Colon (tissue), 2 donors: ENCODE data around the gene GPR157.
"Not testable (repeated sequence)": the region's sequence is repeated elsewhere in the genome, so short reads cannot be mapped to it uniquely, and the experiment has no call there.

ENCODE experiments used
- FAIRE-seq: peaks from 2 replicates; lab custom pipeline; 2012; peaks lifted over from hg19 to GRCh38; lab: Jason Lieb, UNC
- donor health status: control.
- donor health status: control.

GPR157 gene

GRCh38 chr1:9145714-9146113, 16.8 kb upstream of the GPR157 start:
- no peak for FAIRE-seq

- no peak for FAIRE-seq
Observed at GRCh38 chr1:9145021-9145668, 16.2 kb upstream of the GPR157 start.

- FAIRE-seq = not testable (repeated sequence)
Observed at GRCh38 chr1:9144494-9144893, 15.6 kb upstream of the GPR157 start.

DNA sequence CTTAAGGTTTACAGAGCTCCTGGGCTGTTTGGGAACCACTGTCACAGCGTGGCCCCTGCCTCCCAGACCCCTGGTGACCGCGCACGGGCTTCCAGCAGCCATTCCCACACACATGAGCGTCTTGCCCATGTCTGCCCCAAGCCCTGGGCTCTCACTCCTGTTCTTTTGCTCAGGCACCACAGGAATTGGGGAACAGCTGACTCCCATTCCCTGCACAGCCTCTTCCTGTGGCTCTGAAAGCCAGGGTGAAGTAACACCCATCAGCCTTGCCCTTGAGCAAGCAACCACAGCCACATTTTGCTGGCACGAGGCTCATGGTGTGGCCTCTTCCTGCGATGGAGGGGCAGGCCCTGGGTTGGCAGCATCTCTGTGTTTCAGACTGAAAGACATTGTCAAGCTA, 14.3 kb upstream of the GPR157 start:
- no peak for FAIRE-seq

- FAIRE-seq = no peak
Observed at GRCh38 chr1:9139930-9140329, 11.0 kb upstream of the GPR157 start.

DNA sequence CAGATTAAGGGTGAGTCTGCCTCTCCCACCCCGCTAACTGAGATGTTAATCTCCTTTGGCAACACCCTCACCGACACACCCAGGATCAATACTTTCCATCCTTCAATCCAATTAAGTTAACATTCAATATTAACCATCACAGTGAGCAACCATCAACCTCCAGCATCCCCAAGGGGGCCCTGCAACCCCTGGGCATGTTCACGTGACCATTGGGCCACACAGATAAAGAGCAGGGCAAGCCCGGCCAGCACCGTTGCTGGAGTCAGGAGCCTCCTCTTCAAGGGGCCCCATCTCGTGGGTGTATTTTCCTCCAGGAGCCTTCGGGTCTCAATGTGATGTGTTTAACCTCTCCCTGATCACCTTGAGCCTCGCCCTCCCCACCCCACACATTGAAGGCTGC, 8.0 kb upstream of the GPR157 start:
- no peak for FAIRE-seq

DNA sequence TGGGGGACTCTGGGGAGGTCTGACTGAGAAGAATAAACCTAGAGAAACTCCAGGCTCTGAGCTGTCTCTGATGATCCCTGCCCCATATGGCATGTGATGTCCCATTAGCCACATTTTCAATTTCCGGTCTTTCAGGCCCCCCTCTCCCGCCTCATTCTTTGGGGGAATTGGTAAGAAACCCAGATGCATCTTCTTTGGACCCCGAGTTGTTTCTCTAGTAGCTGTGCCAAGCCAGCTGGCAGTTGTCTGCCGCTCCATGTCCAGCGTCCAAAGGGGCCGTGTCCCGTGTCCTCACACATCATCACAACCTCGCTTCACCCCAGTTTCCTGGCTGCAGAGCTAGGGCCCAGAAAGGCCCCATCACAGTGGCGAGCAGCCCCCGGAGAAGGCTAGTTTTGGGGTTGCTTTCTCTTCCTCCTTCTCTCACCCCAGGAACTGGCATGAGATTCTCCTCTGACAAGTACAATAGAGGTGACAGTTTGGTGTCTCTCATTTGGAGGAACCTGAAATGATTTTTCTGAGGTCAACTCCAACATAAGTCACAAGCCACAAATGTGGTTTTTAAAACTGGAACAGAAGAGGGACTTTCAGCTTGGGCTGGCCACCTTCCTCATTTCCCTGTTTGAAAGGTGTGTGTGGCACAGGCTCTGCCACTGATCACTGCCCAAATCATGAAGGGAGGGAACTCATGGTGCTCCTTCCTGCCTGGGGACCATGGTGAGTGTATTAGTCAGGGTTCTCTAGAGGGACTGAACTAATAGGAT, 6.4 kb upstream of the GPR157 start:
- no peak for FAIRE-seq

GRCh38 chr1:9133870-9134585, 5.1 kb upstream of the GPR157 start:
- FAIRE-seq = no peak

DNA sequence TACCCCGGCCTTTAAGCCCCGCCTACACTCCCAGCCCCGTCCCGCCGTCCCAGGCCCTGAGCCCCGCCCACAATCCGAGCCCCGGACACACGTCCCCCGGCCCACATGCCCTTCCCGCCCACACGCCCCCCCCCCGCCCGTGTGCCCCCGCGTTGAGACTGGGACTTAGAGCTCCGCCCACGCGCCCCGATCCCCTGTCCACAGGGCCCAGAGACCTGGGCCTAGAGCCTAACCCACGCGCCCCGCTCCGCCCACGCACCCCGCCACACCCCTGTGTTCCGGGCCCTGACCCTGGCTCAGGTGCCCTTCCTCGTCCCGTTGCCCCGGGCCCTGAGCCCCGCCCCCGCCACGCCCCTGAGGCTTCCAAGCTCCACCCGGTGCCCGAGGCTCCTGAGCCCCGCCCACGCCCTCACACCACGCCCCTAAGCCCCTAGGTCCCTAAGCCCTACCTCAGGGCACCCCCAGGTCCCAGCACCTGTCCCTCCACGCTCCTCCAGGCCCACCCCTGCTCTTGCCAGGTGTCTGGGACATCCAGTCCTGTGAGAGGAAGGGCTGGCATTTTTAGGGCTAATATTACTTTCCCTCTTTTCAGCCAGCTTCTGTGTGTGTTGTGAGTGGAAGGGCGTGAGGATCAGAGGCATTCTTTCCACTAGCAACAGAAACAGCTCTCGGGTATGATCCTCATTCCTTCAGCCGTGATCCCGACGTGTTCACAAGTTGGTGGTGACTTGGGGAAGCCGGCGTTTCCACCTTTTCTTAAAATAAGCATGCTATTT, 552 bp upstream of the GPR157 start:
- no peak for FAIRE-seq

DNA sequence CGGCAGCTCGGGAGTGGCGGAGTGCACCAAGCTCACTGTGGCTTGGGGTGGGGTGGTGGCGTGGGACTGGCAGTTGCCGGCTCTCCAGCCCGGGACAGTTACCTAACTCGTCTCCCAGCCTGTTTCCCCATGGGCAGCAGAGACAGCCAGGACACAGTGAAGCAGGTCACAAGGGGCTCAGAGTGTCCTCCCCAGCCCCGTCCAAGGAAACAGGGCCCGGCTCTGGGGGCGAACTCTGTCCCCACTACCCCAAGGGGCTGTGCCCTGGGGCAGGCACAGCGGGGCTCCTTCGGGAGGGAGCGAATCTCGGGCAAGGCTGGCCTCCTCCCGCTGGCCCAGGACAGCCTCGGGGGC, 759 bp downstream of the GPR157 start:
- FAIRE-seq = no peak

DNA sequence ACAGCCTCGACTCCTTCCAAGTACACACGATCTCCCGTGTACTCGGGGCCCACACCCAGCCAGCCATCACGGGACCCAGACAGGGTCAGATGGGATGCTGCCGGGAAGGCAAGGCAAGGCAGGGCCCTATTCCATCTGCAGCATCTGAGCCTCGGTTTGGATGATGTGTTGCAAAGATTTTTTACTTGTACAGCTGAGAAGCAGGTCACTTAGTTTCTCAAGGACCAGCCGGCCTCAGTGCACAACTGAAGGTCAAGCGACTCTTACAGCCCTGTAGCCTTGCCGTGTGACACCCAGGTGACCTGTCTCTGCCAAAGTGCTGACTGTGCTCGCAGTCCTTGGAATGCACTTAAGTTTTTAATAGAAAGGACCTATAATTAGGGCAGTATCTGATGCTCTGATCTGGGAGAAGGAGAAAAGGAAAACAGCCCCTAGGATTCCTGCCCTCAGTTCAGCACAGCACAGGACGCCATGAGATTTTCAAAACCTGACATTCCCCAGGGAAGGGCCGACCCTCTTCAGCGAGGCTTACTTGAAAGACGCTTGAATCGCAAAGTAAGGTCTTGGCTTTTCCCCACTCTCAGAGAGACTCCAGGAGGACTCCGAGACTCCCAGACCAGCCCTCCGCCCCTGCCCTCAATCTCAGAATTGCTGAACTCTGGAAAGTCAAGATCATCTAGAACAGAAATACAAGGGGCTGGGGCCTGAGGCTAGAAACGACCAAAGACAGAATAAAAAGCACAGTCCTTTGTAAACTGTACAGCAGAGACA, 1.3 kb downstream of the GPR157 start:
- FAIRE-seq = no peak

DNA sequence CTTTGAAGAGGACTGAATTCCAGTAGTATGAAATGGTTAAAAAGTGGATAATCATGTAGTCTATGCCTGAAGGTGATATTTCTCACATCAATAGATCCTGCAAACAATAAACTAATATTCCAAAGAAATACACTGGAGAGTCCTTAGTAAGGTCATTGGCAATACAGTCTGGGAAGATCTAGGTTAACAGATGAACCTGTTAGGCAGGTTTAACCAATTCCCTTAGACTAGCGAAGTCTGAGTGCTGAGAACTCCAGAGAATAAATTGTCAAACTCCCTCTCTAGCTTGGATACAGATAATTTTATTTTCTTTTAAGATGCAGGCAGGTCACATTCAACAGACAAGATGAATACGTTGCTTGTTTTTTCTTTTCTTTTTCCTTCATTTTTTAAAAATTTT, 2.4 kb downstream of the GPR157 start:
- no peak for FAIRE-seq

DNA sequence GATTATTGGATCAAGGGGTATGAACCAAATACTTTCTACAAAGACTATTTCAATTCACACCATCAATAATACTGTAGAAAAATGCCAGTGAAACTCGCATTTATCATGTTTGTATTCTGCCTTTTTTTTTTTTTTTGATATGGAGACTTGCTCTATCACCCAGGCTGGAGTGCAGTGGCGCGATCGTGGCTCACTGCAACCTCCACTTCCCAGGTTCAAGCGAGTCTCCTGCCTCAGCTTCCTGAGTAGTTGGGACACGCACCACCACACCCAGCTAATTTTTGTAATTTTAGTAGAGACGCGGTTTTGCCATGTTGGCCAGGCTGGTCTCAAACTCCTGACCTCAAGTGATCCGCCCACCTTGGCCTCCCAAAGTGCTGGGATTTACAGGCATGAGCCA, 3.1 kb downstream of the GPR157 start:
- FAIRE-seq = not testable (repeated sequence)

- no peak for FAIRE-seq
Observed at GRCh38 chr1:9125325-9125724, 3.6 kb downstream of the GPR157 start.

- not testable (repeated sequence) for FAIRE-seq
Observed at GRCh38 chr1:9124389-9124788, 4.5 kb downstream of the GPR157 start.

GRCh38 chr1:9123665-9124064, 5.2 kb downstream of the GPR157 start:
- FAIRE-seq = not testable (repeated sequence)

DNA sequence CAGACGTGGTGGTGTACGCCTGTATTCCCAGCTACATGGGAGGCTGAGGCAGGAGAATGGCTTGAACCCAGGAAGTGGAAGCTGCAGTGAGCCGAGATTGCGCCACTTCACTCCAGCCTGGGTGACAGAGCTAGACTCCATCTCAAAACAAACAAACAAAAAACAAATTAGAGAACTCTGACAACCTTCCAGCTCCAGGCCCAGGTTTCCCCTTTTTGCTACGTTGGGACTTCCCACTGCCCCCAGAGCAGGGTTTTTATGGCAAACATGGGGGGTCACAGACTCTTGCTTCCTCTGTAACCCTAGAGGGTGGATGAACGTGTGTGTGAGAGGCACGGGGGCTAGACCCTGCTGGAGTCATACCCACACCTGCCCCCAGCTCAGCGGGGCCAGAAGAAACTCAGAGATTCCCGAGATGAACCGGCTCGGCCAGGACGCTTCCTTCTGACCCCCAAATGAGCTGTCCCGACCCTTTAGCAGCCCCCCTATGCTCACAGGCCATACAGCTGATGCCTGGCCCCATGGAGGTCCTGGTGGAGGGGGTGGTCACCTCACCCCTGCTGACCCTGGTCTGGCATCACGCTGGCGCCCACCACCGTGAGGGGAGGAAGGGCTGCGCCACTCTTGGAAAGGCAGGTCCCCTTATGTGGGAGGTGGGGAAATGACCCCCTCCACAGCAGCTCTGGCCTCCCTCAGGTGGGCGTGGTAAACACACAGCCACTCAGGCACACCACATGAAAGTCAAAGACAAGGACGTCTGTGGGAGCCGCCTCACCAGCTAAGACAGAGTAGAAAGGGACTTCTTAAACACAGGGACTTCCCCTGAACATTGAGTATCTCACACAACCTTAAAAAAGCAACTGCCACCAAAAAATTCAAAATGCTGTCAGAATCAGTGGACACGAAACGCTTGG, 7.1 kb downstream of the GPR157 start:
- FAIRE-seq = no peak

DNA sequence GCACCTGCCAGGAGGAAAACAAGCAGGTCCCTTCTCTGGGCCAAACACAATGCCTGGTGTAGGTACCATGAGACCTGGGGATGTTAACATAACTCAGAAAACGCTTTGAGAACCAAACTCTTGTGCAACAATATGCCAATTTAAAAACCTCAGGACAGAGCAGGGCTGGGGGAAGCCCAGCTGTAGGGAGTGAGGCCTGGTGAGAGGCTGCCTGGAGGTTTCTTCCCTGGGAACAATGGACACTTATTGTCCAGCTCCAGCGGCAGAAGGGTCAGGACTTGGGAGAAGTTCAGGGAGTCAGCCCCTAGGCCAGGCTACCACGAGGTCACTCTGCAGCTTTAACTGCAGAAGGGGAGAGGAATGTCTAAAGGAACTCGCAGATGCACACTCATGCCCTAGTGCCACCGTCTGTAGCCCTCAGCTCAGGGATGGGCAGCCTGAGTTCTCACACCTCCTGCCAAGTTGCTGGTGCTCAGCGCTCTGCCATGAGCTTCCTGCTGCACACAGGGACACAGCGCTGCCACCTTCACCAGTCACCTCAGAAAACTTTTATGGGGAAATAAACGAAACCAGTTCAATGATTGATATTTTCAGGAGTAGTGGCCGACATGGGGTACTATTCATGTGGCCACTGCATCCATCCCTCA, 8.5 kb downstream of the GPR157 start:
- FAIRE-seq = no peak

DNA sequence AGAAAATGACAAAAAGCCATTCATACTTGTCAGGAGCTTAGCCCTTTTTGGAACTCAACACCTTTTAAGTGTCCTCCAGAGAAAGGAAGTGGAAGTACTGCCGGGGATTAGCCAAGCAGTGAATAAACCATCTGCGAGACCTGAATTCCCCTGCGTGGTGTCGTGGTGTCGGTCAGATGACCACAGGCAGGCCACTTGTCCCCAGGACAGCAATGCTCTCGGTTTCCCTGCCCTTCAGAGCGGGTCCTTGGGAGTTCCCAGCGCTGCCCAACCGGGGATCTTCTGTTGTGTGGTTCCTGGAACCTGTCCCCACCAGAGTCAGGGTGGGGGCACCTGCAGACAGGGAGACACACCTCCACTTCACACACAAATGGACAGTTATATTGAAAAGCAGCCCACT, 9.2 kb downstream of the GPR157 start:
- FAIRE-seq = no peak

- no peak for FAIRE-seq
Observed at GRCh38 chr1:9118186-9118585, 10.7 kb downstream of the GPR157 start.
